GM19240 (cell line): Measurements from ENCODE around the gene SEMG2.

Source experiments
- DNase-seq: peaks from one replicate; pipeline ENCODE4 v3.0.0; 2011; ENCODE audit warnings: low spot score; ENCODE audit not compliant: insufficient read length

The SEMG2 gene

GRCh38 chr20:45229264-45230056, 8.3 kb downstream of the SEMG2 start:
- no peak for DNase-seq

DNA sequence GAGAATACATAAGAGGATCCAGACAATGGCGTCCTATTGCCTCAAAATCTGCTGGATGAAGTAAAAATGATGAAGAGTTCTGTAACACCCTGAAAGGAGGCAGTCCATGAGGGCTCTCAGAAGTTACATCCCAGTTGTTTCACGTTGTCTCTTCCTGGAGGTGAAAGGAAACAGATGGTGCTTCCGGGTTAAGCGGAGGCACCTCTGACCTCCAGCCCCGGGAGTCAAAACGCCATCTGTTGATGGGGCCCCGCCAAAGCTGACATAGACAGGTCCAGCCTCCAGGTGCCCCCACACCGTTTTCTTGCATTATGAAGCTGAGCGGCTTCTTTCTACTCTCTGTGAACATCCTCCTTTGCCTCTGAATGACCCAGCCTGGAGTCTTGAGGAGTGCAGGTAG, 9.5 kb downstream of the SEMG2 start:
- DNase-seq: no peak

DNA sequence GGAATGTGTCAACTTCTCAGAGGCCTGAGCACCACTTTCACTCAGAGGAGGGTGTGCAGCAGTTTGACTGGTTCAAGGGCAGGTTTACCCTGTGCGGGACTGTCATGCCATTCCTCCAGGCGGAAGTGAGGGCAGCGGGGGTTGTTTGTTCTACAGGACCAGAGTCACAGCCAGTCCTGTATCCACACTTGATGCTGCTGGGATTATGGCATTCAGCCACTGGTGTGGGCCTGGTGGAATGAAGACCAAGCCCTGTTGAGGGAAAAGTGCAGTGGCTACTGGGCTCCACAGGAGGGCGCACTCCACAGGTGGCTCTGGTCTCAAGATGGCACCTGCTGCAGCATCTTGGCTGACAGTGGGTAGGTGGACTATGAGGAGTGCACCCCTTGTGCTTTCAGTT, 14.8 kb downstream of the SEMG2 start:
- DNase-seq: no peak

DNA sequence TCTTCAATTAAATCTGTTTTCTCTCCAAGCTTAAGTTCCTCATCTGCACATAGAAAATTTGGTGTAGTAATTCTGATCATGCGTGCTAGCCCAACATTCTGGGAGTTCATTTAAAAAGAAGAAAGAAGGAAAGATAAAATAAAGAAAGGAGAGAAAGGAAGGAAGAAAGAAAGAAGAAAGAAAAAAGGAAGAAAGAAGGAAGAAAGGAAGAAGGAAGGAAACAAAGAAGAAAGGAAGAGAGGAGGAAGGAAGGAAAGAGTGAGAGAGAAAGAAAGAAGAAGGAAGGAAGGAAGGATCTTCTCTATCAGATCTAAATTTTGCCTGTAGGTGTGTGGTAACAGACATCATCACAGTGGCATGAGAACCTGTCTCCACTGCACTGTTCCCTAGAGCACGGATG, 17.0 kb downstream of the SEMG2 start:
- DNase-seq: no peak

- no peak for DNase-seq
These were observed 24.9 kb downstream of the SEMG2 start for GRCh38 chr20:45246109-45246508.

- DNase-seq: no peak
These were observed 26.7 kb downstream of the SEMG2 start for GRCh38 chr20:45247865-45248264.

GRCh38 chr20:45248609-45249008, 27.4 kb downstream of the SEMG2 start:
- no peak for DNase-seq

GRCh38 chr20:45251884-45252560, 30.8 kb downstream of the SEMG2 start:
- no peak for DNase-seq

DNA sequence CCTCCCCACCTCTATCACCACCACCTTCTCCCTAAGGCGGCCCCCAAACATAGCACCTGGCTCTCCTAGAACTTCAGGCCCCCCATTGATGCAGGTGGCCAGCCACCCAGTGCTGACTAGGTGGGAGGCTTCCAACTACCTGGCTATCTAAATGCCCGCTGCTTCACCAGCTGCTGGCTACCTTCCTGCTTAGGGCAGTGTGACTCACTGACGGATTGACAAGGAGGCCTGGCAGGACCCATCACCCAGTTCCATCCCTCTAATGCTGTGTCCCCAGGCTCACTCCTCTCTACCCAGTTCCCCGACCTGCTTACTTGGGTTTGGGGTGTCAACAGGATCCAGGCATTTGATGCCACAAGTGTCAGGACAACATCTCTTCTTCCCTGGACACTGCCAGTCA, 32.1 kb downstream of the SEMG2 start:
- DNase-seq: no peak

DNA sequence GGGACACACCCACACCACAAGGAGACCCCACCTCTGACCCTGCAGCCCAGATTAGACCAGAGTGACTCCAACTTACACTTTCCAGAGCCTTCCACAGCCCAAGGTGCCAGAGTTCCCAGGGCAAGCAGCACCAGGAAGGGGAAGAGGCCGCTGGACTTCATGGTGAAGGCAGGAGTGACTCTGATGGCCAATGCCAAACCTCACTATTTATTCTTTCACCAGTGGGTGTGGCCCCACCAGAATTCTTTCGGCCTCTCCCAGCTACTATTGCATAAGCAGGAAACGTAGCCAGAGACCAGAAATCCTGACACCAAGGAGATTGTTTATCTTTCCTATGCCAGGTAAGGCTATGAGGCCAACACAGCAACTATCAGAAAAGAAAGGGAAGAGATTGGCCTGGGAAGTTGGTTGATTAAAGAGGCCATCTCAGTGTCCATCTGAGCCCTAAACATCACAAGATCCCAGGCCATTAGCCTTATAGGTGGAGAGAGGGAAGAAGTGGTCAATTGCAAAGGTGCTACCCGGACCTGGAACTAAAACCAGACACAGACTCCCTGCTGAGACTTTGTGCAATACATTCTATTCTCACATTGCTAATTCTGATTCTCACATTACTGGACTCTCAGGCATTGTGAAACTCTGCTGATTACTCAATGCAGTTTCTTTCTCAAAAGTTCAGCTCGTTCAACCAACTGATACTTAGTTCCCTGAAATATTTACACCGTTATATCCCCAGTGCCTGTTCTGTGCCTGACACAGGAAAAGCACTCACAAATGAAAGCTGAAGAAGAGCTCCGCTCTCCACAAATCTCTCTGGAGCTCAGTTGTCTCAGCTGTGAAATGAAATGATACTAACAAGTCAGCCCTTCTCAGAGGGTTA, 33.5 kb downstream of the SEMG2 start, which contains the start of gene SLPI:
Gene SLPI (minus strand): TSS at position 182 of the 880 bp plus-strand sequence. CDS start 21 bp downstream, at position 161.
- DNase-seq: no peak

- DNase-seq: no peak
These were observed 36.0 kb downstream of the SEMG2 start for GRCh38 chr20:45257161-45257560.

DNA sequence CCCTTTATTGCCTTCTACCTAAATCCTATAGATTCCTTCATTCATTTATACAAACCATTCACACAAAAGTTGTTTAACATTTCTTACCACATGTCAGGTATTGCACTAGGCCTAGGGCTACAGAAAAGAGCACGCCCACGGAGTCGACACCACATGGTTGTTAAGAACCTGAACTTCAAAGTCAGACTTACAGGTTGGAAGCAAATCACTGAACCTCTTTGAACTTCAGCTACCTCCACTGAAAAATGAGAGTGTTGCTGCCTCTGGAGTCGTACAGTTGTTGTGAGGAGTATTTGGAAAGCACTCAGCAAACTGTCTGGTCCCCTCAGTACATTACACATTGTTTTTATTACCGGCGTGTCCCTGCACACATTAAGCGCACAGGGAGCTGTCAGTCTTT, 36.5 kb downstream of the SEMG2 start:
- DNase-seq: no peak

DNA sequence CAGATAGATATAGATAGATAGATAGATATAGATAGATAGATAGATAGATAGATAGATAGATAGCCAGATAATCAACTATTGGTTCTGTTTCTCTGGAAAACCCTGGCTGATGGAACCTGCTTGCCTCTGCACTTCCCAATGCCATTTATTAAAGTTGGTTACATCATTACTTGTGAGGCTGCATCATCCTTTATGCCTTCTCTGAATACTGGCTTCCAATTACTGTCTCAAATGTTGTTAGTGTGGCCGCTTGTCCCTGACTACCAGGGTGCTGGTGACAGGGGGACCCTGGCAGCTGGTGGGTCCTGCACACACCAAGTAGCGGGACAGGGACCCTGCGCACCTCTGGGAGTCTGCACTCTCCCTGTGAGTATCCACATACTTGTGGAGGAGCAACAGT, 37.1 kb downstream of the SEMG2 start:
- DNase-seq: no peak

- no peak for DNase-seq
These were observed 37.5 kb downstream of the SEMG2 start for GRCh38 chr20:45258664-45259063.

GRCh38 chr20:45263556-45264266, 42.5 kb downstream of the SEMG2 start:
- no peak for DNase-seq

DNA sequence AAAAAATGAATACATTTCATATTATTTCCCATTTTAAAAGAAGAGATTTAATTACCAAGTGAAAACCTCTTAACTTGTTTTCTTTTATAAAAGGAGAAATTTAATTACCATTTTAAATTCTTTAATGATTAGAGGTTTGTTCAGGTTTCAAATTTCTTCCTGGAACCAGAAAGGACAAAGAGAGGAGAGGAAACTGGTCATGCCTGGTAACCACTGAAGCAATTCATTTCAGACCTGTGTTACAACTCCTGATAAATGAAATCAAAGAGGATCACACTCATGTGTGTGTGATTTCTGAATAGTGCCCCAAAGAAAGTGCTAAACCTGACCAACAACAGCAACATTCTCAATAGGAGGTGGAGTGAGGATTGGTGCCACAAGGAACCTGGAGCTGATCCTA, 45.8 kb downstream of the SEMG2 start:
- no peak for DNase-seq

DNA sequence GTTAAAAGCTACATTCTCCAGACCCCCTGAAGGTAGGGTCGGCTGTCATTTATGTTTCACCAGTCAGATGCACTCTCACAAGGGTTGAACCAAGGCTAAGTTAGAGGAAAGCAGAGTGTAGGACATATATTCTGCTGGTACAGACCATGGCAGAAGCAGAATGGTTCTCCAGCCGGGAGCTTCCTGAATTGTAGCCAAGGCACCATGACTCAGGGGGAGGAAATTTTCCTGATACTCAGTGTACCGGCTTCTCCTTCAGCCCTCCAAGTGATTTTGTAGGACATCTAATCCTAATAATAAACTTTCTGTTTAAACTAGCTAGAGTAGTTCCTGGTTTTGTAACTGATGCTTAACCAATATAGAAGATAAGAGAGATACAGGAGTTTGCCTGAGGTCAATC, 47.4 kb downstream of the SEMG2 start:
- no peak for DNase-seq

DNA sequence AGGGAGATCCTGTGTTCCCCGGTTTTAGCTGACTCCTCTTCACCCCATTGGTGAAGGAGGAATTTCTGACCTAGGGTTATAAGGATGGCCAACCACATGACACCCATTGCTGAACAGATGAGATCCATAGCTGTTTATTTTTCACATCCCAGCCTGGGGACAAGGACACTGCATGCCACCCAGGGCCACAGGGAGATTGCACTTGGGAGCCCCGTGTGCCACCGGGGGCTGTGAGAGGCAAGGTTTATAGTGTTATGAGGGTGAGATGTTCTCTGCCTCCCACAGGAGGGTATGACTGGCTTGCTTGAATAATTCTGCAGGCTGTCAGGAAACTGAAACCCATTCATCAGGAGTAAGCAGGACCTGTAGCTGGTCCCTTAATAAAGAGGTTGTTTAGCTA, 47.9 kb downstream of the SEMG2 start:
- no peak for DNase-seq

DNA sequence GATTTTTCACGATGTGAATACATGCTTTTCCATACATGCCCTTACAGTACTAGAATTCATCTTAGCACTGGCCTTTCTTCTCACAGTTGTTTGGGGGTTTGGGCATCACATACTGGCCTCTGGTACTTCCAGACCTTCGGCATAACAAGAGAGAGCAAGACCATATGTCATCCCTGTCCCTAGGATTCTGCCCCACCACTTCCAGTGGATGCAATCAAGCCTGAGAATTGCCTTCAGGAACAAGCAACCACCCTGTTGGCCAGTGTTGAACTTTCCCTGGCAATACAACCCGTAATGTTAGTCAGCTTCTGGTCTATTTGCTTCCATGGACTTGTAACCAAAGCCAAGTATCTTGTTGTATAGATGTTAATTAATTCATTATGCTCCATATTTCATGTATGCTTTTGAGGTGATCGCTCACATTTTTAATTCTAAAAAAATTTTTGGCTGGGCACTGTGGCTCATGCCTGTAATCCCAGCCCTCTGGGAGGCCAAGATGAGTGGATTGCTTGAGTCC, 48.6 kb downstream of the SEMG2 start:
- no peak for DNase-seq
